Activated CD4-positive, alpha-beta T cell treated with anti-CD3 and anti-CD28 coated beads, Interleukin-2, amount 10 ng/mL, durations not matched to agents 7 days and 5 days (primary cell): ENCODE results near the gene ELAC2. TPM values are rescaled to one million over a fixed set of nuclear protein-coding genes. Genes with fewer than 3 reads are reported as not detected.

ENCODE experiments used
- CTCF ChIA-PET: fragments of 350-600 bp; sonication (Branson Sonifier 250); formaldehyde crosslinking; loops from one replicate; lab custom pipeline; 2021; ENCODE audit warnings: antibody characterized with exemption; lab: Charles Lee
- POLR2A ChIA-PET: fragments of 350-600 bp; sonication (Branson Sonifier 250); formaldehyde crosslinking; loops from one replicate; lab custom pipeline; 2021; ENCODE audit warnings: antibody characterized with exemption; lab: Charles Lee
- DNase-seq: peaks from one replicate; pipeline ENCODE4 v3.0.0-alpha.2; 2020
- H3K27ac Mint-ChIP-seq: one replicate; pipeline ENCODE4 v1.8.0; 2021; ENCODE audit warnings: mild to moderate bottlenecking, moderate library complexity, mixed read lengths
- H3K27me3 Mint-ChIP-seq: one replicate; pipeline ENCODE4 v1.8.0; 2021; ENCODE audit warnings: mixed read lengths
- H3K36me3 Mint-ChIP-seq: one replicate; pipeline ENCODE4 v1.8.0; 2021; ENCODE audit warnings: low read depth, mixed read lengths
- H3K4me1 Mint-ChIP-seq: one replicate; pipeline ENCODE4 v1.8.0; 2021; ENCODE audit warnings: mixed read lengths
- H3K4me3 Mint-ChIP-seq: one replicate; pipeline ENCODE4 v1.8.0; 2021; ENCODE audit warnings: mild to moderate bottlenecking, moderate library complexity, mixed read lengths
- H3K9me3 Mint-ChIP-seq: one replicate; pipeline ENCODE4 v1.8.0; 2021; ENCODE audit warnings: mixed read lengths
- total RNA-seq, 2 experiments: library from RNA; stranded (reverse); gene quantifications; one replicate each; pipeline ENCODE4 v1.2.3, GENCODE V29; 2021

ELAC2 gene
- total RNA-seq, 2 experiments from 2014 or later = 60.8 to 74.8 TPM

DNA sequence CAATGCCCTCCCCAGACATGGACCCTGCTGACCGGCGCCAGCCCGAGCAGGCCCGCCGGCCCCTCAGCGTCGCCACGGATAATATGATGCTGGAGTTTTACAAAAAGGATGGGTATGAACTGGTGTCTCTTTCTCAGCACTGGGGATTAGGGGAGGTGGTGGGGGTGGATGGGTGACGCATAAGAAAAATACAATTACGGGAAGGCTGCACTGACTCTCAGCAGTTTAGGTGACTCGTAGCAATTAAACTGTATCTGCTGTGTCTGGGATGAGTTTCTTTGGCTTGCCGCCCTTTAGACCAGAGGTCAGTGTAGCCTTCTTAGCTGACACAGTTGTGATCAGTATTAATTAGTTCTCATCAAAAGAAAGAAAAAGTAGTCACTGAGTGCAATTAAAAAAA, 59.0 kb downstream of the ELAC2 start:
- DNase-seq = no peak
- no peak overlapping the region for H3K27ac Mint-ChIP-seq
- H3K27me3 Mint-ChIP-seq = no peaks in the 10 kb centered on the region
- H3K36me3 Mint-ChIP-seq = no peaks in the 10 kb centered on the region
- CTCF ChIA-PET = interaction anchor here (1.1 kb wide), 1 partner anchor 11 kb away, joined by 3 read pairs; no protein-coding TSS in a partner anchor
- H3K4me3 Mint-ChIP-seq = no peak overlapping the region
- no peaks in the 10 kb centered on the region for H3K9me3 Mint-ChIP-seq
- POLR2A ChIA-PET = no interaction called here
- H3K4me1 Mint-ChIP-seq = no peaks in the 10 kb centered on the region

DNA sequence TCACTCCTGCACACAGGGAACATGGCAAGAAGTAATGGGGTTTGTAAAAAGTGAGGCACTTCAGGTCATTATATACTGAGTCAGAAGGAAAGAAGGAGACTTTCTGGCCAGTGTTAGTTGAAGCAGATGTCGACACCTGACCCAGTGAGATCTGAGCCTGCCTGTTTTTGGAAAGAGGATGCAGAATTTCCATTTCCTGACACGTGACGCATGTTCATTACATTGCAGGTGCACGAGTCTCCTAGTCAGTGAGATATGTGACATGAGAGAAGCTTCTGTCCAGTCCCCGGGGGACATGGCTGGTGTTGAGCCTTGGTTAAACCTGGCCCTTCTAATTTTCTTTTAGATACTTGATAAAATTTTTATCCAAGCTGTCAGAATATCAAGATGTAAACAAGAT, 62.3 kb downstream of the ELAC2 start:
- Mint-ChIP-seq H3K27me3 (no peaks in the 10 kb centered on the region), H3K27ac (no peak overlapping the region), H3K9me3 (no peaks in the 10 kb centered on the region), H3K36me3 (no peaks in the 10 kb centered on the region), H3K4me1 (no peaks in the 10 kb centered on the region), H3K4me3 (no peak overlapping the region)
- DNase-seq = no peak
- CTCF ChIA-PET = no interaction called here
- POLR2A ChIA-PET = no interaction called here

GRCh38 chr17:12953156-12953555, 64.7 kb downstream of the ELAC2 start:
- POLR2A ChIA-PET = no interaction called here
- CTCF ChIA-PET = no interaction called here
- no peak overlapping the region for H3K4me3 Mint-ChIP-seq

GRCh38 chr17:12952012-12952411, 65.8 kb downstream of the ELAC2 start:
- no peaks in the 10 kb centered on the region for H3K27me3 Mint-ChIP-seq
- CTCF ChIA-PET = no interaction called here
- POLR2A ChIA-PET = no interaction called here

More at GRCh38 chr17:12953156-12953555, 64.7 kb downstream of the ELAC2 start:
- Mint-ChIP-seq H3K27ac (no peak overlapping the region), H3K36me3 (no peaks in the 10 kb centered on the region), H3K27me3 (no peaks in the 10 kb centered on the region), H3K9me3 (no peaks in the 10 kb centered on the region), H3K4me1 (no peaks in the 10 kb centered on the region)
- DNase-seq = no peak

GRCh38 chr17:12947047-12947446, 70.8 kb downstream of the ELAC2 start:
- no peaks in the 10 kb centered on the region for H3K9me3 Mint-ChIP-seq
- no peaks in the 10 kb centered on the region for H3K4me1 Mint-ChIP-seq
- no peaks in the 10 kb centered on the region for H3K27me3 Mint-ChIP-seq
- H3K4me3 Mint-ChIP-seq = no peak overlapping the region
- CTCF ChIA-PET = interaction anchor here (1.2 kb wide), 1 partner anchor 11 kb away, joined by 3 read pairs; no protein-coding TSS in a partner anchor
- DNase-seq = no peak
- H3K27ac Mint-ChIP-seq = no peak overlapping the region
- POLR2A ChIA-PET = no interaction called here
- no peaks in the 10 kb centered on the region for H3K36me3 Mint-ChIP-seq

More at GRCh38 chr17:12952012-12952411, 65.8 kb downstream of the ELAC2 start:
- Mint-ChIP-seq H3K9me3 (no peaks in the 10 kb centered on the region), H3K4me3 (no peak overlapping the region), H3K36me3 (no peaks in the 10 kb centered on the region), H3K27ac (no peak overlapping the region), H3K4me1 (no peaks in the 10 kb centered on the region)
- DNase-seq = no peak

Other genes with a start within 250 kb of the ELAC2 start
- under 1 TPM in 1 of 2 experiments, not detected in 1; 0.37 TPM for gene ARHGAP44, start 228.5 kb downstream of the ELAC2 start, total RNA-seq